GM21528 (cell line): ENCODE data around the gene FBXW7.
A peak's percentile ranks its signal among the peaks of the same experiment; 100 is the strongest.

ENCODE experiments used
- ATAC-seq: cut with Tn5 transposase; IDR thresholded peaks from one replicate; pipeline ENCODE4 v1.9.1; 2021; ENCODE audit warnings: mild to moderate bottlenecking, moderate library complexity; ENCODE audit not compliant: unreplicated experiment, low FRiP score

FBXW7 gene

DNA sequence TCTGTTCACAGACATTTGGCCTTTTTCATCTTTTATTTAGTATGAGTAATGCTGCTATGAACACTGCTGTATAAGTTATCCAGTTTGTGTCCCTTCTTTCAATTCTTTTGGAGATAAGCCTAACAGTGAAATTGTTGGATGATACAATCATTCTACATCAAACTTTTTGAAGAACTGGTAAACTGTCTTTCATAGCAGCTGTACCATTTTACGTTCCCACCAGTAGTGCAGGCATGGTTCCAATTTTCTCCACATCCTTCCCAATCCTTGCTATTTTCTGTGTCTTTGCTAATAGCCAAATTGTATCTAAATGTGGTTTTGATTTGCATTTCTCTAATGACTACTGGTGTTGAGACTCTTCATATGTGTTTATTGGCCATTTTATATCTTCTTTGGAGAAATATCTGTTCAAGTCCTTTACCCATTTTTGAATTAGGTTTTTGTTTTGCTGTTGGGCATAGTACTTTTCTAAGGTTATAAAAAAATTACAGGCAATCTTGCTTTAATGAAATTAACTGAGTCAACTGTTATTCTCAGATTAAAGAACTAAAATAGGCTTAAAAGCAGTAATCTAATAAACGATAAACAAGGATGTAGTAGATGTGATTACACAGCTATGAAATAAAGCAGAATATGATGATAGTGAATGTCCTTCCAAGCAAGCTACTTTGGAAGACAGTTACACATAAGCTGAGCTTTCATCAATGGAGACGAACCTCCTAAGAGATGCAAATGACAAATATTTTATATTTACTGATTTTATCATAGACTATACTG, 57.2 kb downstream of the FBXW7 start:
- ATAC-seq, result no peak

- ATAC-seq, result no peak
Observed at GRCh38 chr4:152476796-152477195, 59.1 kb downstream of the FBXW7 start.

GRCh38 chr4:152471251-152471792, 64.6 kb downstream of the FBXW7 start:
- ATAC-seq, result no peak

GRCh38 chr4:152468408-152468807, 67.5 kb downstream of the FBXW7 start:
- ATAC-seq, result no peak

DNA sequence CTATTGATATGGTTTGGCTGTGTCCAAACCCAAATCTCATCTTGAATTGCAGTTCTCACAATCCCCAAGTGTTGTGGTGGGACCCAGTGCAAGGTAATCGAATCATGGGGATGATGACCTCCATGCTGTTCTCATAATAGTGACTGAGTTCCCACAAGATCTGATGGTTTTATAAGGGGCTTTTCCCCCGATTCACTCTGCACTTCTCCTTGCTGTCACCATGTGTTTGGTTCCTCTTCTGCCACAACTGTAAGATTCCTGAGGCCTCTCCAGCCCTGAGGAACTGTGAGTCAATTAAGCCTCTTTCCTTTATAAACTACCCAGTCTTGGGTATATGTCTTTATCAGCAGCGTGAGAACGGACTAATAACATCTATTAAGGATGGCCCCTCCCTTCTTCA, 68.8 kb downstream of the FBXW7 start:
- no peak for ATAC-seq

GRCh38 chr4:152464030-152464823, 71.7 kb downstream of the FBXW7 start:
- ATAC-seq, result no peak

DNA sequence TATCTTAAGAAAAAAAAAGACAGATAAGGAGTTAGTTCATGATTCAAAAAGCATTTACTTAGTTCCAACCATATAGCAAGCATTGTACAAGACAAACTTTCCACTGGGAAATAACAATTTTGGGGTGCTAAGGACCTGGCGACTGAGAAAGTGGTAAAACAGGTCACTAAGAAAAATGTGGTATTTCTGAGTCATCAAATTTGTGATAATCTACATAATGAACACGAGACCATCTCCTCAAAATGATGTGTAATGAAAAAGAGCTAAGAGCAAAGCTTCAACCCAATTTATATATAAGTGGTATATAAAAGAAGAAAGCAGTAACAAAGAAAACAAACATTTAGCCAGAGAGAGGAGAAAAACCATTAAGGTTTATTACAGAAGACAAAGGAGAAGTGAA, 72.3 kb downstream of the FBXW7 start:
- no peak for ATAC-seq

GRCh38 chr4:152462695-152463094, 73.2 kb downstream of the FBXW7 start:
- no peak for ATAC-seq

DNA sequence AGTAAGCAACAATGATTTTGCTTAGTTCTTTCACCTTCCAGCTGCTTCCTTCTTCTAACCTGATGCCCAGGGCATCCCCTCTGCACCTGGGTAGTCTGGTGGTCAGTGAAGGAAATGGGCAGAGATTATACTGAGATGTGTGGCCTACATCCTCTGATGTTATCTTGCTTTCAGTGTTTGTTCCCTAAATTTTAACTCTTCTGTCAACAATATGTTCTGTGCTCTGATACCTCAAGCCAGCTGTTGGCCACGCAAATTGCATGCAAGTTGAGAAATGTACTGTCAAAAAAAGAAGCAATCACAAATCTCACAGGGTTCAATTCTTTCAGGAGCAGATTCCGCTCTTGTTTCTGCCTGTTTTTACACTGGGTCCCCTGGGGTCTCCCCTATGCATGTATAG, 73.8 kb downstream of the FBXW7 start:
- peak; percentile 53 for ATAC-seq

- ATAC-seq, result no peak
Observed at GRCh38 chr4:152460488-152460887, 75.4 kb downstream of the FBXW7 start.

GRCh38 chr4:152459326-152459725, 76.6 kb downstream of the FBXW7 start:
- ATAC-seq, result no peak

DNA sequence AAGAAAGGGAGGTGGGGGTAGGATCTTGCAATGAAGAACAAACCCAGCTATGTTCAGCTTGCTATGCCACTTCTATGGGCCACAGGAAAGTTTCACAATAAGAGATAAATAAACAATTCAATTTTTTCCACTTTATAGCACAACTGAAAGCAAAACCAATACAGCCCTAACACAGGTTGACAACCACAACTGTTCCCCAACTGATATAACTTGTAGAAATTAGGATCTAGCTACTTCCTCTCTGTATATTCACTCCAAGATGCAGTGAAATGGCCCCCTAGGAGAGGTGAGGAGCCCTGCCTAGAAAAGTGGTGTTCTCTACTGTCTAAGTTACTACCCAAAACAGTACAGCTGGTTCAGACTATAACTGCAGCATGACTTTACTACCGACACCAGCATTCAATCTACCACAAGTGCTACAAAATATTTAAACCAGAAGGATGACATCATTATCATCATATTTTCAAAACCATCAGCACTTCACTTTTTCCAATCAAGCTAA, 77.0 kb downstream of the FBXW7 start:
- ATAC-seq, result no peak

- no peak for ATAC-seq
Observed at GRCh38 chr4:152456609-152457008, 79.3 kb downstream of the FBXW7 start.

DNA sequence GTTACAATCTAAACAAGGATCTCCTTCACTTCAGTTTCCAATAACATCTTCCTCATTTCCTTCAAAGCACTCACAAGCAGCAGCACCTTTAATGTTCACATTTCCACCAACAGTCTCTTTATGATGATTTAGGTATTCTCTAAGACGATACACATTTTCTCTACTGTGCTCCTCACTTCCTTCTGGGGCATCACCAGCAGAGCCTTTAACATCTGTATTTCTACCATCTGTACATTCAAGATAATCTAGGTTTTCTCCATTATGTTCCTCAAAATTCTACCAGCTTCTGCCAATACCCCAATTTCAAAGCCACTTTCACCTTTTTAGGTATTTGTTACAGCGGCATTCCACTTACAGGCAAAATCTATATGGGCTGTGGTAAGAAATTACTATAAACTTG, 80.6 kb downstream of the FBXW7 start:
- no peak for ATAC-seq

DNA sequence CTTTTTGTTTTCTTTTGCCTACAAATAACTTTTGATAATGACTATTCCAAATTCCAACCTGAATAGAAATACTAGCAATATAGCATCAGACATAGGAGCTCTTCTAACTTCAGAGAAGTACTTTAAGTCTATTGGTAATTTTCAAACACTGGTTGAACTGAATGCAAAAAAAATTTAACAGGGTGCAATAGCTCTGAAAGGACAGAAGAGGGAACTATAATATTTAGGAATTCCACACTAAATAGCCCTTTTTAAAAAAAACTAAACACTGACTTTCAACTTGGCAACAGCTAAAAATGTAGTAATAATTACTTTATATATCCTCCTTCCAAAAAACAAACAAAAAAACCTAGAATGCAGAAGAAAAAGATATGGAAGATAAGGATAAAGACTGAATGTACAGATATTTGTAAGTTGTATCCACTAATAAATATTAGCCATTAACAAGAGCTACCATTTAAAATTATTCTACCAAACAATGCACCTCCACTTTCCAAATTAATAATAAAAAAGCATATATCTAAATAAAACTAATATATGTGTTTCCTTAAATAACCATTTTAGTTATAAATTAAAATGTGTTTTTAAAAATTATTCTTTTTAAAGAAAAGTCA, 81.4 kb downstream of the FBXW7 start:
- no peak for ATAC-seq

- ATAC-seq, result no peak
Observed at GRCh38 chr4:152451496-152451895, 84.4 kb downstream of the FBXW7 start.

- ATAC-seq, result no peak
Observed at GRCh38 chr4:152448854-152449253, 87.0 kb downstream of the FBXW7 start.

GRCh38 chr4:152448038-152448707, 87.7 kb downstream of the FBXW7 start:
- ATAC-seq, result no peak

GRCh38 chr4:152443859-152444258, 92.0 kb downstream of the FBXW7 start:
- no peak for ATAC-seq

DNA sequence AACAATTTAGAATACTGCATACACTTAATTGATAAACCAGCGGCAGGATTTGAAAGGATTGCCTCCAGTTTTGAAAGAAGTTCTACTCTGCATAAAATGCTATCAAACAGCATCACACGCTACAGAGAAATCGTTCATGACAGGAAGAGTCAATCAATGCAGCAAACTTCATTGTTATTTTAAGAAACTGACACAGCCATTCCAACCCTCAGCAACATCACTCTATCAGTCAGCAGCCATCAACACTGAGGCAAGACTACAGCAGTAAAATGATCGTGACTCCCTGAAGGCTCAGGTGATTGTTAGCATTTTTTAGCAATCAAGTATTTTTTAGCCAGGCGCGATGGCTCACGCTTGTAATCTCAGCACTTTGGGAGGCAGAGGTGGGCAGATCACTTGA, 98.3 kb downstream of the FBXW7 start:
- no peak for ATAC-seq
